H1 (cell line): ENCODE measurements around the gene SIK3. TPM values are rescaled to one million over a fixed set of nuclear protein-coding genes. Genes with fewer than 3 reads are reported as not detected.

ENCODE experiments used
- CTCF ChIA-PET: fragments of 300-600 bp; sonication (Branson Sonifier 250); formaldehyde crosslinking; loops from one replicate; lab custom pipeline; 2021; ENCODE audit not compliant: partially characterized antibody; lab: Charles Lee
- POLR2A ChIA-PET: fragments of 300-600 bp; sonication (Branson Sonifier 250); formaldehyde crosslinking; loops from one replicate; lab custom pipeline; 2021; ENCODE audit warnings: inconsistent platforms; ENCODE audit not compliant: partially characterized antibody; lab: Charles Lee
- DNase-seq, 2 experiments: peaks; one replicate each; pipeline versions ENCODE4 v3.0.0 to v3.0.0-alpha.2; 2010 to 2022; ENCODE audit warnings: low spot score in 2 of 2, low read depth in 1 of 2, mixed read lengths in 1 of 2
- FAIRE-seq: peaks from 2 replicates; lab custom pipeline; 2011; peaks lifted over from hg19 to GRCh38; lab: Jason Lieb, UNC
- H2AFZ ChIP-seq: 2 replicates; pipeline ENCODE4 v1.8.1; 2012; ENCODE audit warnings: low read length, inconsistent platforms
- H2AK5ac ChIP-seq: 2 replicates; pipeline ENCODE4 v1.6.1; 2013; ENCODE audit warnings: low read depth, low read length
- H2BK120ac ChIP-seq: replicated peaks from 2 replicates; pipeline ENCODE3; 2013; ENCODE audit warnings: low read depth, low read length, inconsistent platforms
- H2BK12ac ChIP-seq: 2 replicates; pipeline ENCODE4 v1.6.1; 2013; ENCODE audit warnings: low read depth, low read length
- H2BK15ac ChIP-seq: 2 replicates; pipeline ENCODE4 v1.6.1; 2013; ENCODE audit warnings: low read length
- H2BK20ac ChIP-seq: 2 replicates; pipeline ENCODE4 v1.6.1; 2013; ENCODE audit warnings: low read length
- H2BK5ac ChIP-seq: 2 replicates; pipeline ENCODE4 v1.6.1; 2013; ENCODE audit warnings: low read depth, low read length
- H3K14ac ChIP-seq: 2 replicates; pipeline ENCODE4 v1.6.1; 2013; ENCODE audit warnings: inconsistent platforms; ENCODE audit not compliant: insufficient read length
- H3K18ac ChIP-seq: 2 replicates; pipeline ENCODE4 v1.6.1; 2013; ENCODE audit warnings: low read length; ENCODE audit errors: extremely low read depth
- H3K23ac ChIP-seq: 2 replicates; pipeline ENCODE4 v1.6.1; 2013; ENCODE audit warnings: inconsistent platforms; ENCODE audit not compliant: insufficient read length
- H3K23me2 ChIP-seq: 2 replicates; pipeline ENCODE4 v1.6.1; 2013; ENCODE audit warnings: low read depth, low read length
- H3K27ac ChIP-seq: 2 replicates; pipeline ENCODE4 v1.6.1; 2011; ENCODE audit warnings: low read depth, low read length, inconsistent platforms
- H3K27me3 ChIP-seq, 4 experiments: replicated peaks in 1 of 4; 1 replicate in 1 of 4; 2 replicates in 3 of 4; pipeline versions ENCODE4 v1.6.1 to v1.8.1; 2011 to 2013; ENCODE audit warnings: low read length in 3 of 4, mild to moderate bottlenecking in 3 of 4, inconsistent platforms in 2 of 4, mixed read lengths in 2 of 4, moderate library complexity in 1 of 4; ENCODE audit not compliant: control insufficient read depth in 3 of 4, insufficient read depth in 3 of 4; ENCODE audit errors: extremely low read depth in 1 of 4
- H3K36me3 ChIP-seq, 4 experiments: 2 replicates each; pipeline versions ENCODE4 v1.6.1 to v1.8.1; 2011 to 2013; ENCODE audit warnings: mild to moderate bottlenecking in 4 of 4, low read length in 3 of 4, moderate library complexity in 2 of 4, control low read depth in 1 of 4, inconsistent platforms in 1 of 4; ENCODE audit not compliant: insufficient read depth in 4 of 4, control insufficient read depth in 2 of 4
- H3K4ac ChIP-seq: replicated peaks from 2 replicates; pipeline ENCODE3; 2013; ENCODE audit warnings: low read length, low read depth, mixed read lengths, inconsistent platforms; ENCODE audit not compliant: insufficient read length
- H3K4me1 ChIP-seq, 4 experiments: replicated peaks in 1 of 4; 1 replicate in 1 of 4; 2 replicates in 3 of 4; pipeline versions ENCODE4 v1.6.1 to v1.8.1; 2011 to 2013; ENCODE audit warnings: low read length in 3 of 4, inconsistent platforms in 2 of 4, mixed read lengths in 1 of 4; ENCODE audit not compliant: insufficient read depth in 4 of 4, control insufficient read depth in 3 of 4
- H3K4me2 ChIP-seq, 2 experiments: 2 replicates each; pipeline versions ENCODE4 v1.6.1 to v1.8.1; 2011 to 2013; ENCODE audit warnings: low read depth in 2 of 2, low read length in 2 of 2, control low read depth in 1 of 2, inconsistent platforms in 1 of 2, mild to moderate bottlenecking in 1 of 2; ENCODE audit not compliant: insufficient read depth in 1 of 2
- H3K4me3 ChIP-seq, 4 experiments: fragments of 200-600, 300-600 bp in 1 of 4; sonication (generic), shearing (Covaris generic), sonication (Bioruptor Twin) in 1 of 4; 2 replicates each; pipeline versions ENCODE4 v1.5.1 to v1.8.1; 2011 to 2016; ENCODE audit warnings: low read length in 4 of 4, low read depth in 3 of 4, control low read depth in 2 of 4, inconsistent platforms in 2 of 4, mild to moderate bottlenecking in 2 of 4, mixed read lengths in 1 of 4, moderate library complexity in 1 of 4; ENCODE audit not compliant: insufficient read depth in 2 of 4; ENCODE audit errors: extremely low read depth in 1 of 4
- H3K56ac ChIP-seq: replicated peaks from 2 replicates; pipeline ENCODE3; 2013; ENCODE audit warnings: low read depth, mild to moderate bottlenecking, mixed read lengths, low read length, inconsistent platforms; ENCODE audit not compliant: insufficient read length
- H3K79me1 ChIP-seq: 2 replicates; pipeline ENCODE4 v1.6.1; 2013; ENCODE audit warnings: low read depth, low read length, control low read depth
- H3K79me2 ChIP-seq, 2 experiments: 2 replicates each; pipeline versions ENCODE4 v1.6.1 to v1.8.1; 2012 to 2013; ENCODE audit warnings: low read length in 2 of 2, mild to moderate bottlenecking in 2 of 2, inconsistent platforms in 1 of 2; ENCODE audit not compliant: insufficient read depth in 2 of 2, control insufficient read depth in 1 of 2
- H3K9ac ChIP-seq, 4 experiments: replicated peaks in 1 of 4; 1 replicate in 1 of 4; 2 replicates in 3 of 4; pipeline versions ENCODE4 v1.6.1 to v1.8.1; 2011 to 2013; ENCODE audit warnings: low read depth in 3 of 4, low read length in 3 of 4, control low read depth in 2 of 4, mild to moderate bottlenecking in 2 of 4, moderate library complexity in 2 of 4, inconsistent platforms in 1 of 4; ENCODE audit errors: extremely low read depth in 1 of 4
- H3K9me3 ChIP-seq, 2 experiments: 2 replicates each; pipeline versions ENCODE4 v1.6.1 to v1.8.1; 2012 to 2013; ENCODE audit warnings: mild to moderate bottlenecking in 2 of 2, moderate library complexity in 2 of 2, control low read depth in 1 of 2, inconsistent platforms in 1 of 2, low read depth in 1 of 2, low read length in 1 of 2, mixed read lengths in 1 of 2; ENCODE audit not compliant: insufficient read depth in 2 of 2
- H4K20me1 ChIP-seq, 2 experiments: replicated peaks in 1 of 2; 2 replicates each; pipeline versions ENCODE3 to v1.8.1; 2011 to 2013; ENCODE audit warnings: inconsistent platforms in 2 of 2, low read length in 2 of 2, mild to moderate bottlenecking in 1 of 2; ENCODE audit not compliant: insufficient read depth in 2 of 2, control insufficient read depth in 1 of 2
- H4K5ac ChIP-seq: 2 replicates; pipeline ENCODE4 v1.6.1; 2013; ENCODE audit warnings: low read length, low read depth, mixed read lengths, inconsistent platforms; ENCODE audit not compliant: insufficient read length
- H4K8ac ChIP-seq: 2 replicates; pipeline ENCODE4 v1.8.0; 2013; ENCODE audit warnings: mild to moderate bottlenecking, moderate library complexity, low read length, inconsistent platforms; ENCODE audit not compliant: insufficient read depth; ENCODE audit errors: extremely low read depth
- H4K91ac ChIP-seq: replicated peaks from 2 replicates; pipeline ENCODE3; 2013; ENCODE audit warnings: low read length, mixed read lengths, inconsistent platforms; ENCODE audit not compliant: insufficient read length
- ATF2 ChIP-seq: IDR thresholded peaks from 2 replicates; pipeline ENCODE4 v1.6.1; 2012; ENCODE audit warnings: low read length, inconsistent platforms
- BACH1 ChIP-seq: IDR thresholded peaks from 2 replicates; pipeline ENCODE4 v1.6.1; 2012; ENCODE audit warnings: low read length, improper control_type of control experiment
- CREB1 ChIP-seq: IDR thresholded peaks from 2 replicates; pipeline ENCODE4 v1.6.1; 2012; ENCODE audit warnings: inconsistent platforms
- GABPA ChIP-seq: IDR thresholded peaks from 2 replicates; pipeline ENCODE4 v1.6.1; 2011; ENCODE audit warnings: mild to moderate bottlenecking, low read length, moderate library complexity, borderline replicate concordance; ENCODE audit not compliant: insufficient read depth
- MAX ChIP-seq: IDR thresholded peaks from 2 replicates; pipeline ENCODE4 v1.6.1; 2012; ENCODE audit warnings: inconsistent platforms
- RFX5 ChIP-seq: IDR thresholded peaks from 2 replicates; pipeline ENCODE4 v1.6.1; 2011; ENCODE audit warnings: low read depth, low read length, improper control_type of control experiment, borderline replicate concordance
- RXRA ChIP-seq: IDR thresholded peaks from 2 replicates; pipeline ENCODE4 v1.6.1; 2011; ENCODE audit warnings: low read depth, mild to moderate bottlenecking, low read length, moderate library complexity; ENCODE audit not compliant: insufficient read depth
- TCF12 ChIP-seq: IDR thresholded peaks from 2 replicates; pipeline ENCODE4 v1.6.1; 2011; ENCODE audit warnings: low read depth, mild to moderate bottlenecking, low read length
- TEAD4 ChIP-seq: IDR thresholded peaks from 2 replicates; pipeline ENCODE4 v1.6.1; 2012; ENCODE audit warnings: low read depth, low read length, inconsistent platforms, mixed read lengths
- WGBS, 2 experiments: shearing (Covaris generic) in 1 of 2; methylation state at CpG; one replicate each; pipeline versions ENCODE4 v1.1.6 to v1.1.7; 2013 to 2015; ENCODE audit warnings: low lambda C conversion rate in 2 of 2, mixed read lengths in 2 of 2, inconsistent platforms in 1 of 2, low coverage in 1 of 2, missing lambda C conversion rate in 1 of 2; ENCODE audit not compliant: insufficient replicate concordance in 2 of 2, insufficient coverage in 1 of 2, insufficient read length in 1 of 2; ENCODE audit errors: extremely low coverage in 1 of 2, missing lambda C conversion rate in 1 of 2; 5-methylcytosine and 5-hydroxymethylcytosine counted together
- polyA plus RNA-seq, 7 experiments: library from polyadenylated mRNA; depleted of rRNA in 3 of 7; stranded (reverse) in 5 of 7; unstranded in 2 of 7; fragments of >200 nt in 5 of 7; fragments of 200-250 nt in 2 of 7; gene quantifications; 1 replicate in 5 of 7; 2 replicates in 1 of 7; 4 replicates in 1 of 7; pipeline versions ENCODE4 v1.2.1 to v1.2.3, GENCODE V29; 2011 to 2013; ENCODE audit warnings: missing spikeins in 2 of 7, mixed read lengths in 2 of 7
- total RNA-seq: library from RNA; stranded (reverse); fragmentation: NEBNext Ultra II Directional; extraction: Animal tissue kit (Norgen Biotek cat#: 25700); gene quantifications from 2 replicates; pipeline ENCODE4 v1.2.1, GENCODE V29; 2021

The SIK3 gene
- total and polyA plus RNA-seq, 2 of the 8 experiments (the other 6 are each of a cell fraction or from before 2014, with no cell fraction given), result 19.9 to 32.1 TPM

- Histone ChIP-seq H2BK5ac (no peak overlapping the region), H2BK120ac (no peak overlapping the region), H3K56ac (no peak overlapping the region), H3K23ac (no peak overlapping the region), H3K79me2 (no peaks in the 10 kb centered on the region), H2BK12ac (no peak overlapping the region), H2AK5ac (no peak overlapping the region), H3K4me3 (no peak overlapping the region), H3K23me2 (no peaks in the 10 kb centered on the region), H3K9me3 (no peaks in the 10 kb centered on the region; a peak in 1 of 4 replicates), H3K14ac (no peak overlapping the region), H4K8ac (no peak overlapping the region; the same call in 1 of the 2 replicates), H4K20me1 (no peaks in the 10 kb centered on the region), H3K36me3 (no peaks in the 10 kb centered on the region), H3K27ac (no peak overlapping the region), H3K9ac (no peak overlapping the region), H2AFZ (no peak overlapping the region; the same call in 1 of the 2 replicates), H4K5ac (no peak overlapping the region), H2BK20ac (no peak overlapping the region), H3K4ac (no peak overlapping the region), H3K27me3 (no peaks in the 10 kb centered on the region), H3K4me1 (no peaks in the 10 kb centered on the region), H3K18ac (no peak overlapping the region), H2BK15ac (no peak overlapping the region), H3K4me2 (no peak overlapping the region), H4K91ac (no peak overlapping the region), H3K79me1 (no peaks in the 10 kb centered on the region)
- WGBS, 2 experiments, result 95% methylated on average over 37 of the region's 39 CpGs; no CpG with 5 or more reads in 1 of the 2 experiments
- FAIRE-seq (no peak), DNase-seq (no peak)
- POLR2A ChIA-PET, result interaction anchor here (1.6 kb wide), 1 partner anchor 14 kb away, joined by 5 read pairs; no protein-coding TSS in a partner anchor
- TF ChIP-seq RXRA (no peak), TEAD4 (no peak), BACH1 (no peak), GABPA (no peak), CREB1 (no peak), MAX (no peak), RFX5 (no peak), TCF12 (no peak), ATF2 (no peak)
- CTCF ChIA-PET, result interaction anchor here (0.6 to 3.0 kb wide), 15 partner anchors 9 to 319 kb away, joined by 3 to 10 read pairs (median 3); partner anchors contain the start of gene APOA5
Observed at GRCh38 chr11:117110294-117110950, 12.2 kb upstream of the SIK3 start.
